ENCODE data around the gene SERGEF.

- TF ChIP-seq, protein P1, sequence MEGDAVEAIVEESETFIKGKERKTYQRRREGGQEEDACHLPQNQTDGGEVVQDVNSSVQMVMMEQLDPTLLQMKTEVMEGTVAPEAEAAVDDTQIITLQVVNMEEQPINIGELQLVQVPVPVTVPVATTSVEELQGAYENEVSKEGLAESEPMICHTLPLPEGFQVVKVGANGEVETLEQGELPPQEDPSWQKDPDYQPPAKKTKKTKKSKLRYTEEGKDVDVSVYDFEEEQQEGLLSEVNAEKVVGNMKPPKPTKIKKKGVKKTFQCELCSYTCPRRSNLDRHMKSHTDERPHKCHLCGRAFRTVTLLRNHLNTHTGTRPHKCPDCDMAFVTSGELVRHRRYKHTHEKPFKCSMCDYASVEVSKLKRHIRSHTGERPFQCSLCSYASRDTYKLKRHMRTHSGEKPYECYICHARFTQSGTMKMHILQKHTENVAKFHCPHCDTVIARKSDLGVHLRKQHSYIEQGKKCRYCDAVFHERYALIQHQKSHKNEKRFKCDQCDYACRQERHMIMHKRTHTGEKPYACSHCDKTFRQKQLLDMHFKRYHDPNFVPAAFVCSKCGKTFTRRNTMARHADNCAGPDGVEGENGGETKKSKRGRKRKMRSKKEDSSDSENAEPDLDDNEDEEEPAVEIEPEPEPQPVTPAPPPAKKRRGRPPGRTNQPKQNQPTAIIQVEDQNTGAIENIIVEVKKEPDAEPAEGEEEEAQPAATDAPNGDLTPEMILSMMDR (IDR thresholded peaks at IDR 0.05; ENCODE audit: insufficient read depth, low read length): no peak
- TF ChIP-seq POLR2AphosphoS5 (IDR thresholded peaks at IDR 0.05; ENCODE audit: low read depth) (no peak), SPI1 (IDR thresholded peaks at IDR 0.05; ENCODE audit: borderline replicate concordance, low read depth) (no peak), GABPA (IDR thresholded peaks at IDR 0.05; ENCODE audit: low read depth) (no peak)
- TF ChIP-seq, protein P2, sequence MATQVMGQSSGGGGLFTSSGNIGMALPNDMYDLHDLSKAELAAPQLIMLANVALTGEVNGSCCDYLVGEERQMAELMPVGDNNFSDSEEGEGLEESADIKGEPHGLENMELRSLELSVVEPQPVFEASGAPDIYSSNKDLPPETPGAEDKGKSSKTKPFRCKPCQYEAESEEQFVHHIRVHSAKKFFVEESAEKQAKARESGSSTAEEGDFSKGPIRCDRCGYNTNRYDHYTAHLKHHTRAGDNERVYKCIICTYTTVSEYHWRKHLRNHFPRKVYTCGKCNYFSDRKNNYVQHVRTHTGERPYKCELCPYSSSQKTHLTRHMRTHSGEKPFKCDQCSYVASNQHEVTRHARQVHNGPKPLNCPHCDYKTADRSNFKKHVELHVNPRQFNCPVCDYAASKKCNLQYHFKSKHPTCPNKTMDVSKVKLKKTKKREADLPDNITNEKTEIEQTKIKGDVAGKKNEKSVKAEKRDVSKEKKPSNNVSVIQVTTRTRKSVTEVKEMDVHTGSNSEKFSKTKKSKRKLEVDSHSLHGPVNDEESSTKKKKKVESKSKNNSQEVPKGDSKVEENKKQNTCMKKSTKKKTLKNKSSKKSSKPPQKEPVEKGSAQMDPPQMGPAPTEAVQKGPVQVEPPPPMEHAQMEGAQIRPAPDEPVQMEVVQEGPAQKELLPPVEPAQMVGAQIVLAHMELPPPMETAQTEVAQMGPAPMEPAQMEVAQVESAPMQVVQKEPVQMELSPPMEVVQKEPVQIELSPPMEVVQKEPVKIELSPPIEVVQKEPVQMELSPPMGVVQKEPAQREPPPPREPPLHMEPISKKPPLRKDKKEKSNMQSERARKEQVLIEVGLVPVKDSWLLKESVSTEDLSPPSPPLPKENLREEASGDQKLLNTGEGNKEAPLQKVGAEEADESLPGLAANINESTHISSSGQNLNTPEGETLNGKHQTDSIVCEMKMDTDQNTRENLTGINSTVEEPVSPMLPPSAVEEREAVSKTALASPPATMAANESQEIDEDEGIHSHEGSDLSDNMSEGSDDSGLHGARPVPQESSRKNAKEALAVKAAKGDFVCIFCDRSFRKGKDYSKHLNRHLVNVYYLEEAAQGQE (IDR thresholded peaks at IDR 0.05; ENCODE audit: insufficient replicate concordance, low read depth): no peak
Measured at GRCh38 chr11:17747131-17747955, 265.5 kb downstream of the SERGEF start.

Measured in HL-60 (cell line).